ENCODE results near the gene KIAA2012.

KIAA2012 gene

GRCh38 chr2:202031246-202031951 is 41.7 kb upstream of the KIAA2012 start:
- 0 out of 2 replicates have a peak overlapping the region, but pooled peaks have one; percentile 66 for H3K4me3 ChIP-seq (replicated peaks; ENCODE audit: low read depth, low read length)
- no peak for TF ChIP-seq CTCF (IDR thresholded peaks at IDR 0.05; ENCODE audit: low read depth, low read length, missing control alignments)
- DNase-seq (ENCODE audit: extremely low read depth, low read depth) = no peak

GRCh38 chr2:202032846-202033316 is 40.2 kb upstream of the KIAA2012 start:
- DNase-seq (ENCODE audit: extremely low read depth, low read depth) = no peak
- peak overlapping the region; percentile 66 for H3K4me3 ChIP-seq (replicated peaks; ENCODE audit: low read depth, low read length)
- no peak for TF ChIP-seq CTCF (IDR thresholded peaks at IDR 0.05; ENCODE audit: low read depth, low read length, missing control alignments)

GRCh38 chr2:202033317-202034248 is 39.5 kb upstream of the KIAA2012 start, which contains the start of gene FZD7:
Gene FZD7, plus strand, starts transcription at chr2:202033855. Its CDS starts 793 bp downstream, at chr2:202034648.
- peak within 1 kb of the TSS; percentile 81 for H3K4me3 ChIP-seq (replicated peaks; ENCODE audit: low read depth, low read length)
- no peak for TF ChIP-seq CTCF (IDR thresholded peaks at IDR 0.05; ENCODE audit: low read depth, low read length, missing control alignments)
- peak; percentile 64 for DNase-seq (ENCODE audit: extremely low read depth, low read depth)

GRCh38 chr2:202034249-202035088 is 38.6 kb upstream of the KIAA2012 start:
- TF ChIP-seq CTCF (IDR thresholded peaks at IDR 0.05; ENCODE audit: low read depth, low read length, missing control alignments) = no peak
- no peak for DNase-seq (ENCODE audit: extremely low read depth, low read depth)
- peak overlapping the region; percentile 81 for H3K4me3 ChIP-seq (replicated peaks; ENCODE audit: low read depth, low read length)

GRCh38 chr2:202035089-202035940 is 37.7 kb upstream of the KIAA2012 start:
- peak; percentile 67 for TF ChIP-seq CTCF (IDR thresholded peaks at IDR 0.05; ENCODE audit: low read depth, low read length, missing control alignments)
- peak overlapping the region; percentile 81 for H3K4me3 ChIP-seq (replicated peaks; ENCODE audit: low read depth, low read length)
- DNase-seq (ENCODE audit: extremely low read depth, low read depth) = no peak

Data from HFF-Myc (cell line).